T-helper 17 cell (primary cell): Measurements from ENCODE around the gene ATP2B2. TPM values are rescaled to one million over a fixed set of nuclear protein-coding genes. Genes with fewer than 3 reads are reported as not detected.

Experiments
- ATAC-seq: fragments of 150-1000 bp; cut with Tn5 transposase; 2 replicates; pipeline ENCODE4 v1.10.0; 2021; ENCODE audit warnings: mild to moderate bottlenecking, moderate library complexity
- DNase-seq, 3 donors: peaks; one replicate each; pipeline versions ENCODE4 v3.0.0 to v3.0.0-alpha.2; 2020 to 2021
- H3K9me3 ChIP-seq: one replicate; pipeline ENCODE4 v1.7.0; 2013; ENCODE audit warnings: low read length, mild to moderate bottlenecking; ENCODE audit not compliant: control insufficient read depth, poor library complexity, severe bottlenecking
- H3K27ac Mint-ChIP-seq: one replicate; pipeline ENCODE4 v1.8.0; 2022; ENCODE audit warnings: mild to moderate bottlenecking, moderate library complexity, mixed read lengths
- H3K27me3 Mint-ChIP-seq: one replicate; pipeline ENCODE4 v1.8.0; 2022; ENCODE audit warnings: mixed read lengths
- H3K36me3 Mint-ChIP-seq: one replicate; pipeline ENCODE4 v1.8.0; 2022; ENCODE audit warnings: low read depth, mixed read lengths
- H3K4me1 Mint-ChIP-seq: one replicate; pipeline ENCODE4 v1.8.0; 2022; ENCODE audit warnings: mild to moderate bottlenecking, mixed read lengths
- H3K4me3 Mint-ChIP-seq: one replicate; pipeline ENCODE4 v1.8.0; 2022; ENCODE audit warnings: mild to moderate bottlenecking, moderate library complexity, mixed read lengths
- total RNA-seq, 4 donors: library from RNA in 2 of 4; stranded (reverse) in 2 of 4; gene quantifications; one replicate each; pipeline ENCODE4 v1.2.3 and lab custom pipeline; 2022 to 2026

The ATP2B2 gene
- total RNA-seq, 2 donors from 2014 or later = not detected

GRCh38 chr3:10380906-10381305 is 124.5 kb downstream of the ATP2B2 start:
- Mint-ChIP-seq H3K27ac (no peak overlapping the region), H3K4me1 (peaks cover 5% of the 10 kb centered on the region)

GRCh38 chr3:10379961-10380360 is 125.4 kb downstream of the ATP2B2 start:
- H3K36me3 Mint-ChIP-seq = peaks cover 6% of the 10 kb centered on the region
- H3K27ac Mint-ChIP-seq = no peak overlapping the region
- H3K4me1 Mint-ChIP-seq = peaks cover 6% of the 10 kb centered on the region
- H3K9me3 ChIP-seq = no peaks in the 10 kb centered on the region
- ATAC-seq = no peak
- H3K27me3 Mint-ChIP-seq = peaks cover 47% of the 10 kb centered on the region
- H3K4me3 Mint-ChIP-seq = no peak overlapping the region
- DNase-seq = no peak

More at GRCh38 chr3:10380906-10381305, 124.5 kb downstream of the ATP2B2 start:
- ATAC-seq (no peak), DNase-seq (no peak)
- Mint-ChIP-seq H3K4me3 (no peak overlapping the region), H3K27me3 (peaks cover 45% of the 10 kb centered on the region), H3K36me3 (peaks cover 5% of the 10 kb centered on the region)
- H3K9me3 ChIP-seq = no peaks in the 10 kb centered on the region

- Mint-ChIP-seq H3K36me3 (peaks cover 6% of the 10 kb centered on the region), H3K27ac (no peak overlapping the region), H3K27me3 (peaks cover 39% of the 10 kb centered on the region), H3K4me1 (peaks cover 6% of the 10 kb centered on the region), H3K4me3 (no peak overlapping the region)
- ATAC-seq (no peak), DNase-seq (no peak)
- H3K9me3 ChIP-seq = no peaks in the 10 kb centered on the region
Observed at GRCh38 chr3:10379161-10379560, 126.2 kb downstream of the ATP2B2 start.

DNA sequence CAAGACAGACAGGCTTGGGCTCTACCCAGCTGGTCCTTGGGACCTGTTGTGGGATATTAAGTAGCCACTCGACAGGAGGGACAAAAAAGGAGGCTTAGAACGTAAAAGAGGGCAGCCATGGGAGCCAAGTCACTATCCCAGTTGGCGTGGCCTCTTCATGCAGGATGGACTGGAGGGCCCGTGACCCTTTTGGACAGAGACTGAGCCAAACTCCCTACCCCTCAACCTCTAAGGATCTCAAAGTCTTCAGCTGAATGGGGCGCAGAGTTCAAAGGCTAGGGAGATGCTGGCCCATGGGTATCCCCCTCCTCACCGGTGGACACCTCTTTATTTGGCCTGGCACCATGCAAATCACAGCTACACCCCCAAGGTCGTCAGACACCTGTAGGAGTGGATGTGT is 126.6 kb downstream of the ATP2B2 start:
- Mint-ChIP-seq H3K4me1 (peaks cover 4% of the 10 kb centered on the region), H3K27me3 (peaks cover 35% of the 10 kb centered on the region), H3K36me3 (peaks cover 6% of the 10 kb centered on the region), H3K27ac (no peak overlapping the region), H3K4me3 (no peak overlapping the region)
- no peak for DNase-seq
- ATAC-seq = no peak
- no peaks in the 10 kb centered on the region for H3K9me3 ChIP-seq

GRCh38 chr3:10378246-10378645 is 127.1 kb downstream of the ATP2B2 start:
- DNase-seq (no peak), ATAC-seq (no peak)
- Mint-ChIP-seq H3K4me1 (peaks cover 4% of the 10 kb centered on the region), H3K4me3 (no peak overlapping the region), H3K27ac (no peak overlapping the region), H3K27me3 (peaks cover 31% of the 10 kb centered on the region), H3K36me3 (peaks cover 6% of the 10 kb centered on the region)
- H3K9me3 ChIP-seq = no peaks in the 10 kb centered on the region

GRCh38 chr3:10377148-10377725 is 128.1 kb downstream of the ATP2B2 start:
- peaks cover 31% of the 10 kb centered on the region for H3K27me3 Mint-ChIP-seq
- DNase-seq (no peak), ATAC-seq (no peak)
- no peak overlapping the region for H3K4me3 Mint-ChIP-seq
- peaks cover 4% of the 10 kb centered on the region for H3K4me1 Mint-ChIP-seq
- peaks cover 6% of the 10 kb centered on the region for H3K36me3 Mint-ChIP-seq
- H3K9me3 ChIP-seq = no peaks in the 10 kb centered on the region
- no peak overlapping the region for H3K27ac Mint-ChIP-seq

- H3K9me3 ChIP-seq = no peaks in the 10 kb centered on the region
- Mint-ChIP-seq H3K27ac (no peak overlapping the region), H3K36me3 (peaks cover 6% of the 10 kb centered on the region), H3K4me3 (no peak overlapping the region), H3K4me1 (peaks cover 4% of the 10 kb centered on the region), H3K27me3 (peaks cover 31% of the 10 kb centered on the region)
- no peak for ATAC-seq
- no peak for DNase-seq
Observed at GRCh38 chr3:10376353-10376752, 129.0 kb downstream of the ATP2B2 start.

DNA sequence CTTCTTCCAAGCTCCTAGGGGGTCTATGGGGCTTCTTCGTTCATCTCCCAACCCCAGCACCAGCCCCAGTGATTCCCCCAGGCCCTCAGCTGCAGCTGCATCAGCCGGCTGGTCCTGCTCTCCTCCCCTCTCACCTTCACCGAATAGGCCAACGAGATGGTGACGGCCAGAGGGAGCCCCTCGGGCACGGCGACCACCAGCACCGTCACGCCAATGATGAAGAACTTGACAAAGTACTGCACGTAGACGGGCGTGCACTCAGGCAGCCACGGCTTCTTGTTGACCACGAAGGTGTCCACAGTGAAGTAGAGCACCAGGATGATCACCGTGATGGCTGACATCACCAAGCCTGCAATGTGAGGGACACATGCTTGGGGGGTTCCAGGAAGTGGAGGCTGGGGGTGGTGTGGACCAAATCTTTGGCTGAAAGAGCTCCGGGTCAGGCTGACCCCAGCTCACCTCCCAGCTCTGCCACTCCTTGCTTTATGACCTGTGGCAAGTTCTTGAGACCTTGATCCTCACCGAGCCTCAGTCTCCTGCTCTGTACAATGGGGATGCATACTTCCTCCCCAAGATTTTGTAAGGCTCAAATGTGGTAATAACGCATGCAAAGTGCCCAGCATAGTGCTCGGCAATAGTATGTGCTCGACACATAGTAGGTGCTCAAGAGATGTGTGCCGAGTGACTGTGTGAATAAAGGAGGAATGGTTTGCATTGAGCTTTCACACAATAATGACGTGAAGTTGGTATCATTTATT is 129.9 kb downstream of the ATP2B2 start:
- DNase-seq = no peak
- Mint-ChIP-seq H3K4me3 (no peak overlapping the region), H3K27me3 (peaks cover 37% of the 10 kb centered on the region), H3K27ac (no peak overlapping the region), H3K4me1 (peaks cover 5% of the 10 kb centered on the region), H3K36me3 (peaks cover 6% of the 10 kb centered on the region)
- no peaks in the 10 kb centered on the region for H3K9me3 ChIP-seq
- no peak for ATAC-seq

- Mint-ChIP-seq H3K27me3 (peaks cover 34% of the 10 kb centered on the region), H3K36me3 (peaks cover 6% of the 10 kb centered on the region), H3K4me1 (peaks cover 6% of the 10 kb centered on the region), H3K4me3 (no peak overlapping the region), H3K27ac (no peak overlapping the region)
- DNase-seq (no peak), ATAC-seq (no peak)
- no peaks in the 10 kb centered on the region for H3K9me3 ChIP-seq
Observed at GRCh38 chr3:10374311-10374710, 131.1 kb downstream of the ATP2B2 start.

DNA sequence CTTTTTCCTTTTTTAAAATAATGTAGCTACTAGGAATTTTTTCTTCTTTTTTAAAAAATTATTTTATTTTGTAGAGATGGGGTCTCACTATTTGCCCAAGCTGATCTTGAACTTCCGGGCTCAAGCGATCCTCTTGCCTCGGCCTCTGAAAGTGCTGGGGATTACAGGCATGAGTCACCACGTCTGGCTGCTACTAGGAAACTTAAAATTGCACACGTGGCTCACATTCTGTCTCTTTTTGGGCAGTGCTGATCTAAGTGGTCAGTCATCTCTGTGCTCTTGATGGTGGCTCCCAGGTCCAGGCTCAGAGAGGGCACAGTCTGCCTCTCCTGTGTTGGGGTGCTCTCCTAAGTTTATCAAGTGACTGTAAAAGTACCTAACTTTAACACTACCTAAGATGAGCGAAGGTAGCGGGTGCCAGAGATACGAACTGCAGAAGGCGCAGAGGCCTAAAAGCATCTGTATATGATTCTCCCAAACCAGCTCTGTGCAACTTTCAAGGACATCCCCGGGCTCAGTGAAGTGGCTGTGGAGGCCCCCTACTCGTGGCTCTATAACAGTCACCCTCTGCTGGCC is 131.6 kb downstream of the ATP2B2 start:
- H3K9me3 ChIP-seq = no peaks in the 10 kb centered on the region
- Mint-ChIP-seq H3K36me3 (peaks cover 3% of the 10 kb centered on the region), H3K27ac (no peak overlapping the region), H3K4me3 (no peak overlapping the region), H3K27me3 (peaks cover 31% of the 10 kb centered on the region), H3K4me1 (peaks cover 6% of the 10 kb centered on the region)
- ATAC-seq (no peak), DNase-seq (no peak)

- no peak overlapping the region for H3K27ac Mint-ChIP-seq
- no peak for ATAC-seq
Observed at GRCh38 chr3:10371789-10372188, 133.6 kb downstream of the ATP2B2 start.

GRCh38 chr3:10371167-10371566 is 134.2 kb downstream of the ATP2B2 start:
- Mint-ChIP-seq H3K4me1 (peaks cover 11% of the 10 kb centered on the region), H3K27me3 (peaks cover 19% of the 10 kb centered on the region), H3K27ac (no peak overlapping the region), H3K4me3 (no peak overlapping the region), H3K36me3 (peaks cover 3% of the 10 kb centered on the region)
- no peaks in the 10 kb centered on the region for H3K9me3 ChIP-seq
- no peak for ATAC-seq
- no peak for DNase-seq

More at GRCh38 chr3:10371789-10372188, 133.6 kb downstream of the ATP2B2 start:
- DNase-seq = no peak
- no peaks in the 10 kb centered on the region for H3K9me3 ChIP-seq
- H3K27me3 Mint-ChIP-seq = peaks cover 25% of the 10 kb centered on the region
- no peak overlapping the region for H3K4me3 Mint-ChIP-seq
- H3K4me1 Mint-ChIP-seq = peaks cover 8% of the 10 kb centered on the region
- H3K36me3 Mint-ChIP-seq = peaks cover 3% of the 10 kb centered on the region

- ATAC-seq (no peak), DNase-seq (no peak)
- Mint-ChIP-seq H3K4me3 (no peak overlapping the region), H3K27me3 (peaks cover 12% of the 10 kb centered on the region), H3K36me3 (no peaks in the 10 kb centered on the region), H3K4me1 (peaks cover 8% of the 10 kb centered on the region), H3K27ac (no peak overlapping the region)
- no peaks in the 10 kb centered on the region for H3K9me3 ChIP-seq
Observed at GRCh38 chr3:10370429-10370828, 135.0 kb downstream of the ATP2B2 start.
